Putamen (tissue), 1 donor: ENCODE measurements around the gene AMY2A.
"Not testable (repeated sequence)": the region's sequence is repeated elsewhere in the genome, so short reads cannot be mapped to it uniquely, and the experiment has no call there.

ENCODE experiments used
- DNase-seq: peaks from one replicate; pipeline ENCODE4 v3.0.0-alpha.2; 2016; ENCODE audit warnings: low spot score

Gene AMY2A

GRCh38 chr1:103616994-103617477, at the start of gene AMY2A:
AMY2A (plus strand) TSS chr1:103617427; CDS start chr1:103617441, 14 bp downstream.
- DNase-seq: not testable (repeated sequence)

GRCh38 chr1:103569493-103569892, 47.7 kb upstream of the AMY2A start:
- DNase-seq: no peak

DNA sequence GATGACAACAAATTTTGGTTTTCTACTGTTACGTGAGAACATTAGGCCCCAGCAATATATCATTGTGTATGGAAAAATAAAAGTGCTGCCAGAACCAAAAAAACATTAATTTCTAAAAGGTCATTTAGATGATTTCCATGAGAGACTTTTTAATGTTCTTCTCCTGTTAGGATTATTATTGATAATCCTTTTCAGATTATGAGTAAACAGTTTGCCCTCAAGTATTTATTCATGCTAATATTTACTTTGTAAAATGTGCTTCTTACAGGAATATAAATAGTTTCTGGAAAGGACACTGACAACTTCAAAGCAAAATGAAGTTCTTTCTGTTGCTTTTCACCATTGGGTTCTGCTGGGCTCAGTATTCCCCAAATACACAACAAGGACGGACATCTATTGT, 45.9 kb upstream of the AMY2A start, which contains the start of gene AMY2B:
AMY2B (plus strand) TSS at position 301 of the 400 bp plus-strand sequence; CDS start at position 315, 14 bp downstream.
- not testable (repeated sequence) for DNase-seq

GRCh38 chr1:103576065-103576464, 41.2 kb upstream of the AMY2A start:
- DNase-seq: no peak

- DNase-seq: not testable (repeated sequence)
Measured at GRCh38 chr1:103576784-103577183, 40.4 kb upstream of the AMY2A start.

DNA sequence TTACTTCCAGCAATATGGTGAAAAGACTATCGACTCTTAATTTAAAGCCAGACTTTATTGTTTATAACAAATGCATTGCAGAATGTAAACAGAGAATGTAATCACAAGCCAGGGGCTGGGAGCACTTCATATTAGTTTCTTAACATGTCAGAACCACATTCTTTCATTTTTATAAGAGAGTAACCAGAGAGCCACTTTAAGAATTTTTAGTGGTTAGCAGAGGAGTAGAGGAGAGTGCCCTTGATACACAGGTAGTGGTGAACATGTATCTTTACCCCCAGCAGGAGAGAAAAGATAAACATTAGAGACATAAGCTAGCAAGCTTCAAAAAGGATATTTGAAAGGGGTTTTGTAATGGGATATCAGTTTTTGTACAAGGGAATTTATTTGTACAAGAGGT, 34.8 kb upstream of the AMY2A start:
- no peak for DNase-seq

GRCh38 chr1:103583887-103584286, 33.3 kb upstream of the AMY2A start:
- no peak for DNase-seq

DNA sequence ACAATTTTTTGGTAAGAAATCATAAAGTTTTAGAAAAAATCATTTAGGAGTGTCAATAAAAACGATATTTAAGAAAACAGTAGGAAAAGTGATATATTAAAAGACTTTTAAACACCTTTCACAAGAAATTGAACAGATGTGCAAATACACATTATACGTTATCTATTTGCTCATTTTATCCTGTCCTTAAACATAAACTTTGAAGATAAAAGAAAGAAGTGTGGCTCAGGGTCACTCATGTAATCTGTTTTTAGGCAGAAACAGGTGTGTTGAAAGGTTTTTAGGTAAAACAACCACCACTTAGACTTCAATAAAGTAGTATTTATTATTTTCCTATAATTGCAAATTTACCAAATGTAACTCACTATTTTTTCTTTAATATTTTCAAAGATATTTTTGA, 32.7 kb upstream of the AMY2A start:
- DNase-seq: no peak

GRCh38 chr1:103602740-103603139, 14.5 kb upstream of the AMY2A start:
- DNase-seq: not testable (repeated sequence)

- DNase-seq: no peak
Measured at GRCh38 chr1:103616362-103616761, 865 bp upstream of the AMY2A start.

DNA sequence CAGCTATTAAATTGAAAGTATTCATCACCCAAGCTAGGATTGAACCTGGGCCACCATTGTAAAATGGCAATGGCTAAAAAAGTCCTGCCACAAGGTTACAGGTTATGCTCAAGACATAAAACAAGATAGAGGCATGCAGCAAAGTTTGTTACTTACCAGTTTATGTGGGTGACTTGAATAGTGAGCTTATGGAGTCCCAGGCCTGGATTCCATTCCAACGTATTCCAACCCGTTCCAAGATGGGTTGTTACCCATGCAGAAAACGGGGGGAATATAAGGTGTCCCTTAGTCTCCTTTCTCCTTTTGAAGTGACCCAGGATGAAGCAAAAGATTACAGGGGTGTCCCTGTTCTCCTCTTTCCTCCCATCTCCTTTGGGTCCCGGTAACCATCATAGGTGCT, 10.2 kb downstream of the AMY2A start:
- not testable (repeated sequence) for DNase-seq

DNA sequence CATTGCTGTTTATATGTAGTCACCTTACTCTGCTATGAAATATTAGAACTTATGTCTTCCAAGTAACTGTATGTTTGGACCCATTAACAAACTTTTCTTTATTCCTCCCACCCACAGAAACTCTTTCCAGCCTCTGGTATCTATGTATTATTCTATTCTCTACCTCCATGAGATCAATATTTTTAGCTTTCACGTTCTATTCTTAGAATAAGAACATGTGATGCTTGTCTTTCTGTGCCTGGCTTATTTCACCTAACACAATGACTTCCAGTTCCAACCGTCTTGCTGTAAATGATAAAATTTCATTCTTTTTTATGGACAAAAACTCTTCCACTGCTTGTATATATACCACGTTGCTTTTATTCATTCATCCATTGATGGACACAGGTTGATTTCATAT, 24.0 kb downstream of the AMY2A start:
- not testable (repeated sequence) for DNase-seq

DNA sequence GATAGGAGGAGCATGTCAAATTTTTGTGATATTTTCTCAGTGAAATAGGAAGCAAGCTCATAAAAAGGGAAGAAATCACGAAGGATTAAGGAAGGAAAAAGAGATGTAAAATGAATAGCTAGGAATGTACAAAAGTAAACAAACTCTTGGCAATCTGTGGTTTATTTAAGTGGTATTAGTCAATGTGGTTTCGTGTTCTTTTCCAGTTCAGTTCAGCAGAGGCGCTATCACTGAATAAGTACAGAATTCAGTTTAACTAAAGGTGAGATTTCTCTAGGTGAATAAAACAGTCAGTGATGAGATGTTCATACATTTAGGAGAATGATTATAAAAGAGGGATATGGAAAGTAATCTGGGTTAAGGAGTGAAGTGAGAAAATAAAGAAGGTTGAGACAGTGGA, 26.7 kb downstream of the AMY2A start:
- DNase-seq: not testable (repeated sequence)

GRCh38 chr1:103650305-103650704, 33.1 kb downstream of the AMY2A start:
- DNase-seq: not testable (repeated sequence)

- DNase-seq: not testable (repeated sequence)
Measured at GRCh38 chr1:103650889-103651288, 33.7 kb downstream of the AMY2A start.

GRCh38 chr1:103654133-103654532, 36.9 kb downstream of the AMY2A start:
- not testable (repeated sequence) for DNase-seq

GRCh38 chr1:103655460-103655859, 38.2 kb downstream of the AMY2A start, which contains the start of gene AMY1A:
AMY1A (plus strand) TSS chr1:103655760; CDS start chr1:103656331, 571 bp downstream.
- not testable (repeated sequence) for DNase-seq
